Occipital lobe (tissue), 2 donors: ENCODE results near the gene FBXO40. TPM values are rescaled to one million over a fixed set of nuclear protein-coding genes. Genes with fewer than 3 reads are reported as not detected.

Experiments
- DNase-seq: peaks from one replicate; lab custom pipeline; 2025; lab: John Stamatoyannopoulos, UW
- total RNA-seq: library from RNA; depleted of rRNA; stranded (reverse); fragments of >200 nt; gene quantifications from one replicate; pipeline ENCODE4 v1.2.3, GENCODE V29; 2014

FBXO40 gene
- total RNA-seq, 1 donor from 2014 or later = 0.31 TPM

DNA sequence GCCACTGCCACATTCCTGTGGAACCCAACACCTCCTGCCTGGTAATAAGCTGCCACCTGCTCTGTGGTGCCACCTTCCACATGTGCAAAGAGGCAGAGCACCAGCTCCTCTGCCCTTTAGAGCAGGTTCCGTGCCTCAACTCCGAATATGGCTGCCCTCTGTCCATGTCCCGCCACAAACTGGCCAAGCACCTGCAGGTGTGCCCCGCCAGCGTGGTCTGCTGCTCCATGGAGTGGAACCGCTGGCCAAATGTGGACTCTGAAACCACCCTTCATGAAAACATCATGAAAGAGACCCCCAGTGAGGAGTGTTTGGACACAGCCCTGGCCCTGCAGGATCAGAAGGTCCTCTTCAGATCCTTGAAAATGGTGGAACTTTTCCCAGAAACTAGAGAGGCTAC is 28.3 kb downstream of the FBXO40 start:
- DNase-seq = no peak

DNA sequence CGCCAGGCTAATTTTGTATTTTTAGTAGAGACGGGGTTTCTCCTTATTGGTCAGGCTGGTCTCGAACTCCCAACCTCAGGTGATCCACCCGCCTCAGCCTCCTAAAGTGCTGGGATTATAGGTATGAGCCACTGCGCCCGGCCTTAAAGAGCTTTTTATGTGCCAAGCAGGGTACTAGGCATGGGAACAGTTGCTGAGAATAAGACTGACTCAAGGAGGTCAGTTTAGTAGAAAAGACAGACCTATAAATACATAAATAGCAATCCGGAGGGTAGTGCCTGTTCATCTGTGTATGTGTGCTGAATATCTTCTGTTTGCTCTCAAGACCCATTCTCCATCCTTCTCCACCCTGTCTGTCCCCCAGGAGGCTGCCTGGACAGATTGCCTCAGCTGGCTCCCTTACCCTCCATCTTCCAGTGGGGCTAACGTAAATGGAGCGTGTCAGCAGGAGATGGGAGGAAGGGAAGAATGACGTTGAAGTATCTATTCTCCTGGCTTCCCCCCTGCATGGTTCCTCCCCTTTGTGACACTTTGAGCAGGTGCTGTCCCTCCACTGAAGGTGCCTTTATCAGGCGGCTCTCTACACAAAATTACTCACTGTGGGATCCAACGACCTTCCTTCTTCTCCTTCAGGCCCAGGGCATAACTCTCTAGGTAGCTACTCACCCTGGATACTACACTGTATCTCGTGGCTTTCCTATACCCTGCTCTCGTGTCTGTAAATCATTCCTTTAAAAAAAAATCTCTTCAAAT is 31.1 kb downstream of the FBXO40 start:
- no peak for DNase-seq

DNA sequence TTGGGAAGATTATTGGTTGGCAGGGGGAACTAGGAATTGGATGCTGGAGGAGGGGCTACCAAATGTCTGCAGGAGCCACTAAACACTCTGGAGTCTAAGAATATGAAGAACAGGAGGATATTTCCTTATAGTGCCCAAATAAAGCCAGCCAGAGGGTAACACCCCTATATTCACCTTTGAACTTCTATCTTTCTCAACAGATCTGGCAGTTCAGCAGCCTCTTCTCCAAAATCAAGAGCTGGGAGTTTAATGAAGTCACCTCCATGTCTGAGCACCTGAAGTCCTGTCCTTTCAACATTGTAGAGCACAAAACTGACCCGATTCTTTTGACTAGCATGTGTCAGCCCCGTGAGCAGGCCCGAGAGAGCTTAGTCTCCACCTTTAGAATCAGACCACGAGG is 33.3 kb downstream of the FBXO40 start:
- DNase-seq = no peak

DNA sequence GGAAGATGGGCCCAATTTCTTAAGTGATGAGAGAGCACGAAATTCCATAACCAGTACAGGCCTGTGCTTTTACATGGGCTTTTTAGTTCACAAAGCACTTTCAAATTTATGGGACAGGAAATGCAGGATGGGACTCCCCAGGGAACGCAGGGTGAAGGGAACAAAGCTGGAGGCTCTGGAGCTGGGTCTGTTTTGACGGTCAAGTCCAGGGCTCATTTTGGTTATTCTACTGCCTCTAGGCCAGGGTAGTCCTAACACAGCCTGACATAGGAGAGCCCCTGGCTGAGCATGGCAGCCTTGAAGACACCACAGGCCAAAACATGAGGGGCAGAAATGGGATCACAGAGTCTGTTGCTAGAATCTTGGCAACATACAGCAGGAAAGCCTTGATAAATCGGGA is 34.0 kb downstream of the FBXO40 start:
- DNase-seq = no peak

DNA sequence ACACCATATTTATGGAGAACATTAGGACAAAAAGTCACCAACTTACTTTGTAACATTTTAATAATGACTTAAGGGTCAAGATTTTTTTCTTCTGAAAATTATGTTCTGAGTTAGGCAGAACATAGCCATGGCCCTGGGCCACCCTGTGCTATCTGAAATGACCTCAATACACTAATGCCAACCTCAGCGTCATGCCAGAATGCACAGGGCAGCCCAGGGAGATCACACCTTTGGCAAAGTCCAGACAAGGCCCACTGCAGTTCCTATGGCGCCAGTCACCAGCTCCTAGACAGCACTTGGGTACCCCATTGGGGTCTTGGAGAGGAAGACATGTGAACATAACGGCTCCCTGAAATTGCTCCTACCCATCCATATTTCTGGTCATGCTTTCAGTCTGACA is 34.4 kb downstream of the FBXO40 start:
- DNase-seq = no peak

DNA sequence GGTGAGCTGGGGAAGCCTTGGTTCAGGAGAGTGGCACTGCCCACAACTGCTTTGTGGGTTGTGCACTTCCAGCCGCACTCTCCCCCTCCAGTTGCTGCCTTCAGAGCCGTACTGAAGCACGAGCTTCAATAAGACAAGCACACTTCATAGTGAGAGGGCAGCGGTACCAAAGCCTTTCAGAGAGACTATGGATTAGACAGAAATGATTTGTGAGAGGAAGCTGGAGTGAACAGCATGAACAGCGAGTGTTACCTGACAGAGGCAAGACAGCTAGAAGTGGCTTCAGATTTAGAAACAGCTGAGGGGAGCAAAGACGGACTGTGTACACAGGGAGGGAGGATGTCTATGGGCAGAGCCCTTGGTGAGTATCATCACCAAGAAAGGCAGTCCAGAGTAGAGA is 36.4 kb downstream of the FBXO40 start:
- DNase-seq = no peak

DNA sequence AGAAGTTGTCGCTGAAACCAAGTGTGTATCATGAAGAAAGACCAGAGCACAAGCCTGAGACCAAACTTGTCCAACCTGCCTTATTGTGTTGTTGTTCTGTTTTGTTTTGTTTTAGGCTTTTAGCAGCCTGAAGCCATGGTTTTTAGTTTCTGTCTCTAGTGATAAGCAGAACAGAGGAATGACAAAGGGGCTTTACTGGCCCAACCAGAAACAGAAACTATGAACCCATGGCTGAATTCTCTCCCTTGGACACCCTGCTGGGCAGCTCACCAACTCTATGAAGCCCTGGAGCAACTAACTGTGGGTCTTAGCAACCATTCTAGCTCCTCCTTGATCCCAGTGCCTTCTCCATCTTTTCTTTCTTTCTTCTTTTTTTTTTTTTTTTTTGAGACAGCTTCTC is 37.2 kb downstream of the FBXO40 start:
- no peak for DNase-seq

DNA sequence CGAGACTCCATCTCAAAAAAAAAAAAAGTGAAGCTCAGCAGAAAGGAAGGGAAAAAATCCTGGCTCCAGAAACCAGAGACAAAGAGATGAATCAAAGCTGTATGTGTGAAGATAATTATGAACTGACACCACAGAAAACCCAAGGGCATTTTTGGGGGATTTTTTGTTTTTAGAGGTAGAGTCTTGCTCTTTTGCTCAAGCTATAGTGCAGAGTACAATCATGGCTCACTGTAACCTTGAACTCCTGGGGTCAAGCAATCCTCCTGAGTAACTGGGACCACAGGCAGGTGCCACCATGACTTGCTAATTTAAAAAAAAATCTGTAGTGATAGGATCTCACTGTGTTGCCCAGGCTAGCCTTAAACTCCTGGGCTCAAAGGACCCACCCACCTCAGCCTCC is 44.7 kb downstream of the FBXO40 start:
- DNase-seq = no peak

DNA sequence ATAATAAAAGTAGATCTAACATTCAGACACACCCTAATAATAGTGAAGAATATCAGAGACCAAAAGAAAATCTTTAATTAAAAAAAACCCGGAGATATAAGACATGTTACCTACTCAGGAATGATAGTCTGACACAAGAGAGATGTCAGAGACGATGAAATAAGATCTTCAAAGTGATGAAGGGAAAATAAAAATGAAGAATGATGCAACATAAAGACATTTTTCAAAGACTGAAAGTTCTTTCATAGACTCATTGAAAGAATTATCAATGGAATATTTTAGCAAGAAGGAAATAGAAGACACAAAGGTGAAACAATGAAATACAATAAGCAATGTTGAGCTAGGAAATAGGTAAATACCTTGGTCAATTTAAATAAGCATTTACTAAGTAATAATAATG is 47.9 kb downstream of the FBXO40 start:
- no peak for DNase-seq

DNA sequence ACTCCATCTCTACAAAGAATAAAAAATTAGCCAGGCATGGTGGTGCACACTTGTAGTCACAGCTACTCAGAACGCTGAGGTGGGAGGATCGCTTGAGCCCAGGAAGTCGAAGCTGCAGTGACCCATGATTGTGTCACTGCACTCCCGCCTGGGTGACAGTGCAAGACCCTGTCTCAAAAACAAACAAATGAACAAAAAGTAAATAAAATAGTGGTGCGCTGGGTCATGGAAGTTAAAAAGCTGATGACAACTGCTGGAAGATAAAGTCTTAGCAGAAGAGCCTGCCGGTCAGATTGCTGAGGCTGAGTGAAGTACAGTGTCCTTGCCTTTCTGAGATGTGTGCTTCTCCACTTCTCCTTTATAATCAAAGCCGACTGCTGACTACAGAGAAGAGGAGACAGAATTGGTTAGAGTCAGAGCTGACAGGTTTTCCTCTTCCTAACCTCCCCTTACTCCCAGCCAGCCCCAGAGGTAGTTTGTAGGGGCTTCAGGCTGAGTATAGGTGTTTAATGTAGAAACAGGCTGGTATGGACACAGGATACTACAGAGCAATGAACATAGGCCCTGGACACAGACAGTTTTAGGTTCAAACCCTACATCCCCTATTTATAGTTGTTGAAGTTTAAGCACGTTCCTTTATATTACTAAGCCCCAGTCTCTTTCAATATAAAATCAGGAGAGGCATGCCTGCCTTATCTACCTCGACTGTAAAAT is 49.6 kb downstream of the FBXO40 start:
- no peak for DNase-seq

DNA sequence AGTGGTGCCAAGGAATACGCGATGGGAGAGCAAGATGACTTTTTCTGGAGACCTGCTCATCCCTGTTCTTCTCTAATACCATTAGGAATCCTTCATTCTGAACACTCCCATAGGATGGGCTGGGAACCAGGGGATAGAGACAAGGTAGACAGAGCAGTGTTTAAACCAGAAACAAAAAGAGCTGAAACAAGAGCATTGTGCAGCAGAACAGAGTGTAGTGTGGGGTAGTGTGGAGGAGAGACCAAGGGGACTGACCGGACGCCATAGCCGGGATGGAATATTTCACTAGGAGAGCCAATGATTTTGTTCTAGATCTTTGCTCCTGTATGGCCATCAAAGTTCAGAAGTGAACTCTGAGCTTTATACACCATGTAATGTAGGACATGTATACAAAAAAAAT is 51.9 kb downstream of the FBXO40 start:
- DNase-seq = no peak

DNA sequence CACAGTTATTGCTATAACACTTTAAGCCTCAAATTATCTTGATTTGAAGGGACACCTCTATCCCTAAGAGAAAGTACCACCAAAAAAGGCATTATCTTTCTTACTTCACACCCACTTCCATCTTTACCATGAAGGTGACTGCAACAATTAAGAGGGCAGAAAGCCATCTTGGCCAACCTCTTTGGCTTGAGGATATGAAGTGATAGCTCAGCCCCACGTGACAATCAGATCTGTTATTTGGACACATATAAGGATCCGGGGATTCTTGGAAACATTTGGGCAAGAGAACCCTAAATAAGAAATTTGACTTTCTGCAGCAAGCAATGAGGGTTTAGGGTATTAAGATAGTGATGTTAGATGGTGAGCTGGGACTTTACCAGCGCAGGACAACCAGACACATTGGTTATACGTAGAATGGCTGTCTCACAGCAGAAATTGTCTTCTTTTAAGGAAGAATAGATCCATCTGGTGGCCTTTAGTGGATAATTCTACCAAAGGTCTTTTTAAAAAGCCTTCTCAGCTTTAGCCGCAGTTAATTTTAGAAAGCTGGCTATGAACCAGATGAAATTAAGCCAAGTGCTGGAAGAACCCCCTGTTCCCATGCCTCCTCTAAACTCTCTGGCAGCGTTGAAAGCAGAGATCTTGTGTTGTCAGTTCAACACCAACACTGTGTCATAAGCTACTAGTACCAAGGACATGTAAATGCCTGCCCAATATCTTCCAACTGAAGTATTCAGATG is 55.2 kb downstream of the FBXO40 start:
- no peak for DNase-seq

DNA sequence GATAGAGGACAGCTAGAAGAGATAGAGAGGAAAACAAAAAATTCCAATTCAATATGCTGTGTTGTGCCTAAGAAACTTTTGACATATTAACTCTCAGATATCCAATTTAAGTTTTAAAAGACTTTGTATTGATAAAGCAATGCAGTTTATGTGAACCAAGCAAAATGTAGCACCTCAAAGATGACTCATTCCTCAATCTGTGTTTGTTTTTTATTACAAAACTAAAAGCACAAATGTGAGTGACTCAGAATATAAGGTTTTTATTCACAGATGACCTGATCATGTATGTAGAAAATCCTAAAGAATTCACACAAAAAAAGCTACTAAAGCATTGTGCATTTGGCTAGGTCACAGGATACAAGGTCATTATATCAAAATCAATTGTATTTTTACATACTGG is 56.5 kb downstream of the FBXO40 start:
- DNase-seq = no peak

DNA sequence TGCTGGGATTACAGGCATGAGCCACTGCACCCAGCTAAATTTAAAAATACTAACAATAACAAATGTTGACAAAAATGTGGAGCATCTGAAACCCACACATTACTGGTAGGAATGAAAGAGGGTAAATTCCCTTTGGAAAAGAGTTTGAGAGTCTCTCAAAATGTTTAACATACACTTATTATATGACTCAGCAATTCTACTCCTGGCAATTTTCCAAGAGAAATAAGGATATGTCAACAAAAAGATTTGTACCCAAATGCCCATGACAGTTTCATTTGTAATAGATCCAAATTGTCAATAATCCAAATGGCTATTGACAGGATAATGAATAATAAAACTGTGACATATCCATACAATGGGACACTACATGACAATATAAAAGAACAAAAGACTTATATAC is 58.5 kb downstream of the FBXO40 start:
- DNase-seq = no peak

DNA sequence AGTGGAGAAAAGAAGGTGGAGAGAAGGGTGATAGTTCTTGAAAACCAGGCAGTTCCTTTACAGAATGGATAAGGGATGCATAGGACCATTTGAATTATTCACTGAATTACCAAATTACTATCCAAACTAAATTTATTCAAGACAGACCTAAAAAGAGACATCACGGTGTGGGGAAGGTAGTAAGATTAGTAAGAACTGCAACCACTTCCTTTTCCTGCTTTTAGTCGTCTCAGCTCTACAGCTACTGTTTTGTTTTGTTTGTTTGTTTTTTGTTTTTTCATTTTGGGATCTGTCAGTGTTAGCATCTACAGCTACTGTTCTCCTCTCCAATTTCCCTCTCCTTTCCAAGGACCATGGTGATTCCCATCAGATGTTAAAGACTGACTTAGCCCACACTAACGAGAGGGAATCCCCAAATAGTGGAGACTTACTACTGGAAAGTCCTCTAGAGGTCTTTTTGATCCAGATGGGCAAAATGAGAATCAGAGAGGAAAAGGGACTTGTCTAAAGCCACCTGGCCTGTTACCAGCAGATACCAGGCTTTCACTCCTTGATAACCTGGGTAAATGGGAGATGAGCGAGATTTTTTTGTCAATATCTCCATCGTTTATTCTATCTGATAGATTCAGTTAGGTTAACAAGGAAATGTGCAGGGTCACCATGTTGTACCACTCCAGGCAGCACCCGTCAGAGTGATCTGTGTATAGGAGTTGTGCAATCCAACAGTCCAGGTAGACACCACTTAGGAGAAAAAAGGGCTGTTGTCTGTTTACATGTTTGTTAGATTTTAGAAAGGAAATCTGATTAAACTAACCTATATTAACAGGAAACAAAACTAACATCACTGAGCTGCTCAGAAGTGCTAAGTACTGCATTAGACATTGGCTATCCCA is 61.6 kb downstream of the FBXO40 start:
- no peak for DNase-seq

DNA sequence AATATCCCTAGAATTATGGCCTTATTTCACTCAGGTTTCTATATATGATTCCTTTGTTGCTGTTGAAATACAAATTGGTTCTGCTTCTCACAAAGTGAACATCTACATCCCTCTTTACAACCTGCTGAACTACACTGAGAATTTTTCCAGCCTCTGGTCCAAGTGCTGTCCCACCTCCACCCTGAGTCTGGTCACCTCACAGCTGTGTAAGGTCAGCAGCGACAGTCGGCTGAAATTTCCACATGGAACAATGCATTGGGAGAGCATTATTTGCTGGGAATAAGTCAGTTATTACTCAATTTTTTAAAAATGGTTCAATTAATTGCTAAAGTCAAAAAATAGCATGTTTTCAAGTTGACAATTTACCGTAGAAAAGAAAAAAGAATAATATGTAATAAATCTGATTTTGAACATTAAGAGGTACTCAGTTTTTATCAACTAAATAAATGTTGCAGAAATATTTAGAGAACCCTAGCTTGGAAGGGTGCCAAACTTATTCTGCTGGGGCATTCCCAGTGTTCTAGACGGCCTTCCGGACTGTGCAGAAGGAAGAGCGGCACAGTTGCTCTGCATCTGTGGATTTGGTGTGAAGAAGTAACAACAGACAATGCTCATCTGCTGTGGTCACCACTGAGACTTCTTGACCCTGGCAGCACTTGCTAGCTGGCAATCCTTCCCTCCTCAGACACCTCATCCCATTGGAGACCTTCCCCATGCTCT is 65.7 kb downstream of the FBXO40 start:
- no peak for DNase-seq

DNA sequence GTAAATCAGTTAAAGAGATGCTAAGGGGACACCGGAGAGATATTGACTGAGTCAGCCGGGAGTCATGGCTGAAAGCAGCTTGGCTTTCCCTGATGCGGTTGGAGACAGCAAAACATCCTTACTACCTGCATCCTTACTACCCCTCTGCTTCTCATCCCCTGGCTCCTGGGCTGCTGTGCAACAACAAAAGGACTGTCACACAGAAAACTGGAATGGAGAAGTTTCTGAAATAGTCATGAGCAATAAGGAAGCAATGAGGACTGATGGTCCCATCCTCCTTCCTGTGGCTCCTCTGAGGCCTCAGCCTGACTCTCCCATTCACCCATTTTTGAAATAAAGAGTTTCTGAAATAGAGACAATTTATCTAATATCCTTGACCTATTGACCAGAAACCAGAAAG is 66.4 kb downstream of the FBXO40 start:
- no peak for DNase-seq

DNA sequence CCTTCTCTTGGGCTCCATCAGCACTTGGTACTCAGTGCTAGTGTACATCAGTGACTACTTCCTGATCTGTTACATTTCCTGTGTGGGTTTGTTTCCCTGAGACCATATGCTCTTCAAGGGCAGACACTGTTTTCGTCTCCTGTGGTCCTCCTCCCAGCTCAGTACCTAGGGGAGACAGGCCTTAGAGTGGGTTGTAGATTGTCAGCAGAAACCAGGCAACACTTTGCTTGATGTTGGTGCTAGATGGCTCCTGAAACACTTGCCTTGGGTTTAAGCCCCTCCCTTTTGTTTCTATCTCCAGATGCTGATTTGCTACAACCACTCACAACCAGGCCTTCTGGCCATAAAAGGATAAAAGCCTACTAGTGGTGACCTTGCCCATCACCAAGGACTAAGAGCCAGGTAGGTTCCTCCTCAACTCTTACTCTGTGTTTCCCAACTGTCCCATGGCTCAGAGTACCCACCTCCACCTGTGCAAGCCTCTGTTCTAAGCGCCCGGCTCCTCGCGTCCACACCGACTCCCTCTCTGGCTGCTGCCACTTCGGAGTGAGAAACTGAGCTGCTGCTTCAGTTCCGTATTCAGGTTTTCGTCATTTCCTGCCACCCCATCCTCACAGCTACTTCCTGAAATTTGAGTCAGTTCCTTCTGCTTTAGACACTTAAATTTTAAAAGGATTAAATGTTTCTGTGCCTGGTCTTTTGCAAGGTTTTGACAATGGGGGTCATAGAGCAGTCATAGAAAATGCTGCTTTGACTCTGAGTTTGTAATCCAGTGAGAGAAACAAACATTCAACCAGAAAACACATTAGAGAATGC is 67.4 kb downstream of the FBXO40 start, which contains the start of gene HCLS1:
TSS of gene HCLS1 (minus strand) at position 548 of the 816 bp plus-strand sequence. CDS start 2,556 bp downstream, outside the sequence.
- no peak for DNase-seq

DNA sequence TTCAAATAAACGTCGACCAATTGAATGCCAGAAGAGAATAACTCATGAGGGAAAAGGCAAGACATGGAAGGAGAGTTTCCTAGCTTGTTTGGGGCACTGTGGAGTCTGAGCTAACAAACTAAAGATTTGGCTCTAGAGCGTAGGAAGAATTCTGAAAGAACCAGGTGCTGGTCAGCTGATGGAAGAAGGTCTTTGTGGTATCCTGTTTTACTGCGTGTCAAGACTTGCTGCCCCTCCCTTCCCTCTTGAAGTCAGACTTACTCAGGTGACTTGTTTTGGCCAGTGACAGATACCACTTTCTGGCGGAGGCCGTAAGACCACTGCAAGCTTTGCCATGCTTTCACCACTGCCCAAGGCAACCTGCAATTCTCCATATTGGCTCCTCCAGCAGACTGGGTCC is 68.2 kb downstream of the FBXO40 start:
- DNase-seq = no peak

DNA sequence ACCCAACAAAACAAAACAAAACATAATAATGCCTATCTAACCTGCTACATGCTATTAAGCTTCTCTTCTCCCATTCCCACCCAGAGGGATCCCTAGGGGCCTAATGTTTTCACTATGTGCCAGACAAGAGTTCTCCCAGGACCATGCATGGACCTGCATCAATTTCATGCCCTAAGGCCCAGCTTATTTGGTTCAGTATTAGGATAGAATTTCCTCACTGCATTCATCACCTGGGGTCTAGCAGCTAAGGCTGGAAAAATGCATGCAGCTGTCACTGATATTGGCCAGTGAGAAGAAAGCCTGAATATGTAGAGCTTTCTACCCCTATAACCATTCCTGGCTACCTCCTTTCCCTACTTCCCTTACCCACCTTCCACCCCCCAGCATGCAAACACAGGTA is 69.6 kb downstream of the FBXO40 start:
- DNase-seq = no peak
